H1 (cell line): ENCODE data around the gene ZNF598. TPM values are rescaled to one million over a fixed set of nuclear protein-coding genes. Genes with fewer than 3 reads are reported as not detected.
A peak's percentile ranks its signal among the peaks of the same experiment; 100 is the strongest.

Experiments
- CTCF ChIA-PET: fragments of 300-600 bp; sonication (Branson Sonifier 250); formaldehyde crosslinking; loops from one replicate; lab custom pipeline; 2021; ENCODE audit not compliant: partially characterized antibody; lab: Charles Lee
- POLR2A ChIA-PET: fragments of 300-600 bp; sonication (Branson Sonifier 250); formaldehyde crosslinking; loops from one replicate; lab custom pipeline; 2021; ENCODE audit warnings: inconsistent platforms; ENCODE audit not compliant: partially characterized antibody; lab: Charles Lee
- DNase-seq, 2 experiments: peaks; one replicate each; pipeline versions ENCODE4 v3.0.0 to v3.0.0-alpha.2; 2010 to 2022; ENCODE audit warnings: low spot score in 2 of 2, low read depth in 1 of 2, mixed read lengths in 1 of 2
- FAIRE-seq: peaks from 2 replicates; lab custom pipeline; 2011; peaks lifted over from hg19 to GRCh38; lab: Jason Lieb, UNC
- H2AFZ ChIP-seq: 2 replicates; pipeline ENCODE4 v1.8.1; 2012; ENCODE audit warnings: low read length, inconsistent platforms
- H2AK5ac ChIP-seq: 2 replicates; pipeline ENCODE4 v1.6.1; 2013; ENCODE audit warnings: low read depth, low read length
- H2BK120ac ChIP-seq: replicated peaks from 2 replicates; pipeline ENCODE3; 2013; ENCODE audit warnings: low read depth, low read length, inconsistent platforms
- H2BK12ac ChIP-seq: 2 replicates; pipeline ENCODE4 v1.6.1; 2013; ENCODE audit warnings: low read depth, low read length
- H2BK15ac ChIP-seq: 2 replicates; pipeline ENCODE4 v1.6.1; 2013; ENCODE audit warnings: low read length
- H2BK20ac ChIP-seq: 2 replicates; pipeline ENCODE4 v1.6.1; 2013; ENCODE audit warnings: low read length
- H2BK5ac ChIP-seq: 2 replicates; pipeline ENCODE4 v1.6.1; 2013; ENCODE audit warnings: low read depth, low read length
- H3K14ac ChIP-seq: 2 replicates; pipeline ENCODE4 v1.6.1; 2013; ENCODE audit warnings: inconsistent platforms; ENCODE audit not compliant: insufficient read length
- H3K18ac ChIP-seq: 2 replicates; pipeline ENCODE4 v1.6.1; 2013; ENCODE audit warnings: low read length; ENCODE audit errors: extremely low read depth
- H3K23ac ChIP-seq: 2 replicates; pipeline ENCODE4 v1.6.1; 2013; ENCODE audit warnings: inconsistent platforms; ENCODE audit not compliant: insufficient read length
- H3K23me2 ChIP-seq: 2 replicates; pipeline ENCODE4 v1.6.1; 2013; ENCODE audit warnings: low read depth, low read length
- H3K27ac ChIP-seq: 2 replicates; pipeline ENCODE4 v1.6.1; 2011; ENCODE audit warnings: low read depth, low read length, inconsistent platforms
- H3K27me3 ChIP-seq, 4 experiments: replicated peaks in 1 of 4; 1 replicate in 1 of 4; 2 replicates in 3 of 4; pipeline versions ENCODE4 v1.6.1 to v1.8.1; 2011 to 2013; ENCODE audit warnings: low read length in 3 of 4, mild to moderate bottlenecking in 3 of 4, inconsistent platforms in 2 of 4, mixed read lengths in 2 of 4, moderate library complexity in 1 of 4; ENCODE audit not compliant: control insufficient read depth in 3 of 4, insufficient read depth in 3 of 4; ENCODE audit errors: extremely low read depth in 1 of 4
- H3K36me3 ChIP-seq, 4 experiments: 2 replicates each; pipeline versions ENCODE4 v1.6.1 to v1.8.1; 2011 to 2013; ENCODE audit warnings: mild to moderate bottlenecking in 4 of 4, low read length in 3 of 4, moderate library complexity in 2 of 4, control low read depth in 1 of 4, inconsistent platforms in 1 of 4; ENCODE audit not compliant: insufficient read depth in 4 of 4, control insufficient read depth in 2 of 4
- H3K4ac ChIP-seq: replicated peaks from 2 replicates; pipeline ENCODE3; 2013; ENCODE audit warnings: low read length, low read depth, mixed read lengths, inconsistent platforms; ENCODE audit not compliant: insufficient read length
- H3K4me1 ChIP-seq, 4 experiments: replicated peaks in 1 of 4; 1 replicate in 1 of 4; 2 replicates in 3 of 4; pipeline versions ENCODE4 v1.6.1 to v1.8.1; 2011 to 2013; ENCODE audit warnings: low read length in 3 of 4, inconsistent platforms in 2 of 4, mixed read lengths in 1 of 4; ENCODE audit not compliant: insufficient read depth in 4 of 4, control insufficient read depth in 3 of 4
- H3K4me2 ChIP-seq, 2 experiments: 2 replicates each; pipeline versions ENCODE4 v1.6.1 to v1.8.1; 2011 to 2013; ENCODE audit warnings: low read depth in 2 of 2, low read length in 2 of 2, control low read depth in 1 of 2, inconsistent platforms in 1 of 2, mild to moderate bottlenecking in 1 of 2; ENCODE audit not compliant: insufficient read depth in 1 of 2
- H3K4me3 ChIP-seq, 4 experiments: fragments of 200-600, 300-600 bp in 1 of 4; sonication (generic), shearing (Covaris generic), sonication (Bioruptor Twin) in 1 of 4; 2 replicates each; pipeline versions ENCODE4 v1.5.1 to v1.8.1; 2011 to 2016; ENCODE audit warnings: low read length in 4 of 4, low read depth in 3 of 4, control low read depth in 2 of 4, inconsistent platforms in 2 of 4, mild to moderate bottlenecking in 2 of 4, mixed read lengths in 1 of 4, moderate library complexity in 1 of 4; ENCODE audit not compliant: insufficient read depth in 2 of 4; ENCODE audit errors: extremely low read depth in 1 of 4
- H3K56ac ChIP-seq: replicated peaks from 2 replicates; pipeline ENCODE3; 2013; ENCODE audit warnings: low read depth, mild to moderate bottlenecking, mixed read lengths, low read length, inconsistent platforms; ENCODE audit not compliant: insufficient read length
- H3K79me1 ChIP-seq: 2 replicates; pipeline ENCODE4 v1.6.1; 2013; ENCODE audit warnings: low read depth, low read length, control low read depth
- H3K79me2 ChIP-seq, 2 experiments: 2 replicates each; pipeline versions ENCODE4 v1.6.1 to v1.8.1; 2012 to 2013; ENCODE audit warnings: low read length in 2 of 2, mild to moderate bottlenecking in 2 of 2, inconsistent platforms in 1 of 2; ENCODE audit not compliant: insufficient read depth in 2 of 2, control insufficient read depth in 1 of 2
- H3K9ac ChIP-seq, 4 experiments: replicated peaks in 1 of 4; 1 replicate in 1 of 4; 2 replicates in 3 of 4; pipeline versions ENCODE4 v1.6.1 to v1.8.1; 2011 to 2013; ENCODE audit warnings: low read depth in 3 of 4, low read length in 3 of 4, control low read depth in 2 of 4, mild to moderate bottlenecking in 2 of 4, moderate library complexity in 2 of 4, inconsistent platforms in 1 of 4; ENCODE audit errors: extremely low read depth in 1 of 4
- H3K9me3 ChIP-seq, 2 experiments: 2 replicates each; pipeline versions ENCODE4 v1.6.1 to v1.8.1; 2012 to 2013; ENCODE audit warnings: mild to moderate bottlenecking in 2 of 2, moderate library complexity in 2 of 2, control low read depth in 1 of 2, inconsistent platforms in 1 of 2, low read depth in 1 of 2, low read length in 1 of 2, mixed read lengths in 1 of 2; ENCODE audit not compliant: insufficient read depth in 2 of 2
- H4K20me1 ChIP-seq, 2 experiments: replicated peaks in 1 of 2; 2 replicates each; pipeline versions ENCODE3 to v1.8.1; 2011 to 2013; ENCODE audit warnings: inconsistent platforms in 2 of 2, low read length in 2 of 2, mild to moderate bottlenecking in 1 of 2; ENCODE audit not compliant: insufficient read depth in 2 of 2, control insufficient read depth in 1 of 2
- H4K5ac ChIP-seq: 2 replicates; pipeline ENCODE4 v1.6.1; 2013; ENCODE audit warnings: low read length, low read depth, mixed read lengths, inconsistent platforms; ENCODE audit not compliant: insufficient read length
- H4K8ac ChIP-seq: 2 replicates; pipeline ENCODE4 v1.8.0; 2013; ENCODE audit warnings: mild to moderate bottlenecking, moderate library complexity, low read length, inconsistent platforms; ENCODE audit not compliant: insufficient read depth; ENCODE audit errors: extremely low read depth
- H4K91ac ChIP-seq: replicated peaks from 2 replicates; pipeline ENCODE3; 2013; ENCODE audit warnings: low read length, mixed read lengths, inconsistent platforms; ENCODE audit not compliant: insufficient read length
- ATF2 ChIP-seq: IDR thresholded peaks from 2 replicates; pipeline ENCODE4 v1.6.1; 2012; ENCODE audit warnings: low read length, inconsistent platforms
- MAFK ChIP-seq: IDR thresholded peaks from 2 replicates; pipeline ENCODE4 v1.6.1; 2012; ENCODE audit warnings: low read depth, mild to moderate bottlenecking, improper control_type of control experiment, low read length
- MAX ChIP-seq: IDR thresholded peaks from 2 replicates; pipeline ENCODE4 v1.6.1; 2012; ENCODE audit warnings: inconsistent platforms
- POLR2A ChIP-seq, 2 experiments: IDR thresholded peaks; 1 replicate in 1 of 2; 2 replicates in 1 of 2; pipeline ENCODE4 v1.6.1; 2011; ENCODE audit warnings: low read depth in 2 of 2, low read length in 2 of 2, mild to moderate bottlenecking in 2 of 2; ENCODE audit errors: control extremely low read depth in 1 of 2
- SIX5 ChIP-seq: IDR thresholded peaks from 2 replicates; pipeline ENCODE4 v1.6.1; 2011; ENCODE audit warnings: mild to moderate bottlenecking, low read depth, low read length
- SP1 ChIP-seq: IDR thresholded peaks from 2 replicates; pipeline ENCODE4 v1.6.1; 2011; ENCODE audit warnings: low read depth, low read length
- TEAD4 ChIP-seq: IDR thresholded peaks from 2 replicates; pipeline ENCODE4 v1.6.1; 2012; ENCODE audit warnings: low read depth, low read length, inconsistent platforms, mixed read lengths
- WGBS, 2 experiments: shearing (Covaris generic) in 1 of 2; methylation state at CpG; one replicate each; pipeline versions ENCODE4 v1.1.6 to v1.1.7; 2013 to 2015; ENCODE audit warnings: low lambda C conversion rate in 2 of 2, mixed read lengths in 2 of 2, inconsistent platforms in 1 of 2, low coverage in 1 of 2, missing lambda C conversion rate in 1 of 2; ENCODE audit not compliant: insufficient replicate concordance in 2 of 2, insufficient coverage in 1 of 2, insufficient read length in 1 of 2; ENCODE audit errors: extremely low coverage in 1 of 2, missing lambda C conversion rate in 1 of 2; 5-methylcytosine and 5-hydroxymethylcytosine counted together
- polyA plus RNA-seq, 7 experiments: library from polyadenylated mRNA; depleted of rRNA in 3 of 7; stranded (reverse) in 5 of 7; unstranded in 2 of 7; fragments of >200 nt in 5 of 7; fragments of 200-250 nt in 2 of 7; gene quantifications; 1 replicate in 5 of 7; 2 replicates in 1 of 7; 4 replicates in 1 of 7; pipeline versions ENCODE4 v1.2.1 to v1.2.3, GENCODE V29; 2011 to 2013; ENCODE audit warnings: missing spikeins in 2 of 7, mixed read lengths in 2 of 7
- total RNA-seq: library from RNA; stranded (reverse); fragmentation: NEBNext Ultra II Directional; extraction: Animal tissue kit (Norgen Biotek cat#: 25700); gene quantifications from 2 replicates; pipeline ENCODE4 v1.2.1, GENCODE V29; 2021

The ZNF598 gene
- total and polyA plus RNA-seq, 2 of the 8 experiments (the other 6 are each of a cell fraction or from before 2014, with no cell fraction given), result 29.3 to 47.6 TPM

- Histone ChIP-seq H2AFZ (no peak overlapping the region), H3K23ac (no peak overlapping the region), H4K8ac (no peak overlapping the region), H2BK12ac (no peak overlapping the region), H3K27me3 (peaks cover 8 to 40% (median 39%) of the 10 kb centered on the region in 4 experiments; a peak in 6 of 7 replicates), H3K79me2 (peaks cover 0 to 9% of the 10 kb centered on the region in 2 experiments; a peak in 1 of 4 replicates), H3K56ac (no peak overlapping the region), H3K4me3 (peak overlapping the region; percentile 44 to 96 (median 61); a peak in 7 of 8 replicates), H3K27ac (no peak overlapping the region), H4K5ac (no peak overlapping the region), H3K23me2 (peaks cover 26% of the 10 kb centered on the region), H3K14ac (no peak overlapping the region), H4K91ac (no peak overlapping the region), H3K4me1 (peaks cover 3 to 40% (median 27%) of the 10 kb centered on the region in 4 experiments), H2BK120ac (no peak overlapping the region), H3K9me3 (no peaks in the 10 kb centered on the region), H3K9ac (peak overlapping the region in 1 of 4 experiments; percentile 4; a peak in 1 of 7 replicates), H2AK5ac (peak overlapping the region; percentile 86; the same call in 1 of the 2 replicates), H2BK5ac (no peak overlapping the region), H2BK20ac (no peak overlapping the region), H2BK15ac (peak overlapping the region; percentile 61; the same call in 1 of the 2 replicates), H3K79me1 (no peaks in the 10 kb centered on the region), H3K36me3 (peaks cover 2 to 7% (median 3%) of the 10 kb centered on the region in 4 experiments; a peak in 3 of 8 replicates), H3K18ac (no peak overlapping the region), H4K20me1 (peaks cover 0 to 13% of the 10 kb centered on the region in 2 experiments), H3K4me2 (peak overlapping the region; percentile 58 to 97), H3K4ac (no peak overlapping the region)
- WGBS, 2 experiments, result 36% methylated on average over 19 of the region's 19 CpGs; no CpG with 5 or more reads in 1 of the 2 experiments
- ChIA-PET POLR2A (interaction anchor here (0.7 to 28.2 kb wide), 5 partner anchors 9 to 58 kb away, joined by 4 to 736 read pairs (median 4); partner anchors contain the start of genes NDUFB10, RNF151, RPS2 and TBL3), CTCF (interaction anchor here (0.6 to 3.1 kb wide), 8 partner anchors 11 to 550 kb away, joined by 3 to 9 read pairs (median 4); no protein-coding TSS in a partner anchor)
- DNase-seq (no peak), FAIRE-seq (no peak)
- TF ChIP-seq ATF2, result 0 out of 2 replicates have a peak, but pooled peaks have one; percentile 3
- peak; percentile 48; the same call in 1 of the 2 replicates for TF ChIP-seq SP1
- no peak for TF ChIP-seq MAFK
- 0 out of 2 replicates have a peak, but pooled peaks have one; percentile 6 for TF ChIP-seq TEAD4
- no peak for TF ChIP-seq MAX
- TF ChIP-seq POLR2A (IDR thresholded peaks at IDR 0.05; ENCODE audit: control extremely low read depth in 1 of 2, low read depth in 2 of 2, low read length in 2 of 2), result 0 out of 3 replicates have a peak, but pooled peaks of 1 of the 2 experiments have one; percentile 5
- no peak for TF ChIP-seq SIX5
Measured at GRCh38 chr16:1982991-1983543, 26.6 kb downstream of the ZNF598 start.
